NCI-H2107 (cell line): ENCODE data around the gene COL20A1.

ENCODE experiments used
- DNase-seq: peaks from one replicate; lab custom pipeline; 2025; lab: John Stamatoyannopoulos, UW

The COL20A1 gene

DNA sequence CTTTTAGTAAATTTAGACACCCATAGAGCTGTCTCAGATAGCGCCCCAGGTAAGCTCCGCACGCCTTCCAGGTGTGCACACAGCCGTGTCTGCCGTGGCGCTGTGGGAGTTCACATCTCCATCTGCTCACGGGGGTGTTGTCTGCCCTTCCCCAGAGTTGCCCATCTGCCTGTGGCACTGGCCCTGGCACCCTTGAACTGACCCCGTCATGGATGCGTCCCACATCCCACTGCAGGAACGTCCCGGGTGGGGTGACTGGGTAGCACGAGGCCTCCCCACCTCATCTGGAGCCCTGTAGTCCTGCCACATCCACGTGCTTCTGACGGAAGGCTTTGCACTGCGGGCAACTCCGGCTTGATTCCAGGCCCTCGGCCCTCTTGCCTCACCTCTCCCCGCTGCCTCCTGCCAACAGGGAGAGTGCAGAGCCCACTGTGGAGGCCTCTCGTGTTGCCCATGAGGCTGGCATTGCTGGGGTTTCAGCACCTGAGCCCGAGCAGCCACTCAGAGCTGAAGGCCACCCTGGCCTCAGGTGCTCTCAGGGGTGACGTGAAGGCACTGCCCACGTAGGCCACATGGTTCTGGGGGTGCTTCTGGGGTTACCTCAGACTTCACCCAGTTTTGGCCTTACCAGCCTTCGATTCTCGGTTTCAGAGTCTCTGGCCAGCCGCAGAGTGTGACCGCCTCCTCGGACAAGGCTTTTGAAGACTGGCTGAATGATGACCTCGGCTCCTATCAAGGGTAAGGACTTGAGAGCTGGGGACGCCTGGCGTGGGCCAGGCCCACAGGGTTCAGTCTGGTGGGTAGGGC lies 15.3 kb upstream of the COL20A1 start:
- no peak for DNase-seq

DNA sequence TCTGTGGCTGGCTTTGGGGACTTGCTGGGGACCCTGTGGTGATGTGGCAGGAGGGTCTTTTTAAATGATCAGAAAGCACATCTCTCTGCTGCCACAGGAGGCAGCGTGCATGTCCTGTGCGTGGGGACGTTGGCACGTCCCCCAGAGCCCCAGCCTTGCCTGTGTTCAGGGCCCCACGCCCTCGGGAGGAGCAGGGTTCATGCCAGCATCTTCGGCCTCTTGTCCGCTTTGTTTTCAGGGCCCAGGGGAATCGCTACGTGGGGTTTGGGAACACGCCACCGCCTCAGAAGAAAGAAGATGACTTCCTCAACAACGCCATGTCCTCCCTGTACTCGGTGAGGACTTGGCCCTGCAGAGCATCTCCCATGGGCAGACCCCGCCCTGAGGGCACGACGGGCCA lies 14.3 kb upstream of the COL20A1 start:
- DNase-seq = no peak

DNA sequence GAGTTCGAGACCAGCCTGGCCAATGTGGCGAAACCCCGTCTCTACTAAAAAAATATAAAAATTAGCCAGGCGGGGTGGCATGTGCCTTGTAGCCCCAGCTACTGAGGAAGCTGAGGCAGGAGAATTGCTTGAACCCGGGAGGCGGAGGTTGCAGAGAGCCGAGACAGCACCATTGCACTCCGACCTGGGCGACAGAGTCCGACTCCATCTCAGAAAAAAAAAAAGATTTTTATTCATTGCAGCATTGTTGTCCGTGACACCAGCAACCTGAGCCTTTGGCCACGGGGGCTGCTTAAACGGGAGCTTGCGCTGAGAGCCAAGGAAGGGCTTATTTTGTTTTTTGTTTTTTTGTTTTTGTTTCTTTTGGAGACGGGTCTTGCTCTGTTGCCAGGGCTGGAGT lies 13.1 kb upstream of the COL20A1 start:
- no peak for DNase-seq

DNA sequence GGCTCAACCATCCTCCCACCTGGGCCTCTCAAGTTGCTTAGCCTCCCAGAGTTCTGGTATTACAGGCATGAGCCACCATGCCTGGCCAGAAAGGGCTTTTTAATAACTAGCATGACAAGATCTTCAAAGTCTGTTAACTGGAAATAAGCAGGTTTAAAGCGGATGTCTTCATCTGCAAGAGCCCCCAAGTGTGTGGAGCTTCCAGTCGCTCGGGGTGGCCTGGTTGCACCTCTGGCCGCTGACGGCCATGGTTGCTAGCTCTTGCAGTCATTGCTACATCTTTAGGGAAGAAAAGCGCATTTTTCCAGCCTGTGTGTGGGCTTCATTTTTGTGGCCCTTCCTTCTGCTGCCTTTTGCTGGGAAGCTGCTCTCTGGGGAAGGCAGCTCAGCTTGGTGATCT lies 12.6 kb upstream of the COL20A1 start:
- DNase-seq = no peak

DNA sequence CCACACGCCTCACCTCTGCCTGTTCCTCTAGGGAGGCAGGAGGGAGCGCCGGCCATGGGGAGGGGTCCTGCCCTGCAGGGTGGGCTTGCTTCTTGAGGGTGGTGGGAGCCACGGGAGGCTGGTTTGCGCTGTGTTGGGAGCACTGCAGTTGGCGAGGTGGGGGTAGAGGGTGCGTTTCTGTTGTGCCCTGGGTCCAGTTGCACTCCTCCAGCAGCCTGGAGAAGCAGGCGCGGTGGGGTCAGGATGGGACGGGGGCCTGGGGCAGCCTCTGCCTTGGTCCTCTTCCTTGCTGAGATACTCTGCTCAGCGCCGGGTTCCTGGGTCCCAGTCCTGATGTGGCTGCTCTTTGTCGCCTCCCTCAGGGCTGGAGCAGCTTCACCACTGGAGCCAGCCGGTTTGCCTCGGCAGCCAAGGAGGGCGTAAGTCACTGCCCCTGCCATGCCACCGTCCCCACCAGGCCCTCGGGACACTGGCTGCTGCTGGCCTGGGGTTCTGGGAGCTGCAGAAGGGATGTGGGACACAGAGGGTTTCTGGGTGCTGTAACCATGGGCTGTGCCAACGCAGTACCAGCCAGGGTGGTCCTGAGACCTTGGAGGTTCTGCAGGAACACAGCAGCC lies 11.9 kb upstream of the COL20A1 start:
- DNase-seq = no peak

DNA sequence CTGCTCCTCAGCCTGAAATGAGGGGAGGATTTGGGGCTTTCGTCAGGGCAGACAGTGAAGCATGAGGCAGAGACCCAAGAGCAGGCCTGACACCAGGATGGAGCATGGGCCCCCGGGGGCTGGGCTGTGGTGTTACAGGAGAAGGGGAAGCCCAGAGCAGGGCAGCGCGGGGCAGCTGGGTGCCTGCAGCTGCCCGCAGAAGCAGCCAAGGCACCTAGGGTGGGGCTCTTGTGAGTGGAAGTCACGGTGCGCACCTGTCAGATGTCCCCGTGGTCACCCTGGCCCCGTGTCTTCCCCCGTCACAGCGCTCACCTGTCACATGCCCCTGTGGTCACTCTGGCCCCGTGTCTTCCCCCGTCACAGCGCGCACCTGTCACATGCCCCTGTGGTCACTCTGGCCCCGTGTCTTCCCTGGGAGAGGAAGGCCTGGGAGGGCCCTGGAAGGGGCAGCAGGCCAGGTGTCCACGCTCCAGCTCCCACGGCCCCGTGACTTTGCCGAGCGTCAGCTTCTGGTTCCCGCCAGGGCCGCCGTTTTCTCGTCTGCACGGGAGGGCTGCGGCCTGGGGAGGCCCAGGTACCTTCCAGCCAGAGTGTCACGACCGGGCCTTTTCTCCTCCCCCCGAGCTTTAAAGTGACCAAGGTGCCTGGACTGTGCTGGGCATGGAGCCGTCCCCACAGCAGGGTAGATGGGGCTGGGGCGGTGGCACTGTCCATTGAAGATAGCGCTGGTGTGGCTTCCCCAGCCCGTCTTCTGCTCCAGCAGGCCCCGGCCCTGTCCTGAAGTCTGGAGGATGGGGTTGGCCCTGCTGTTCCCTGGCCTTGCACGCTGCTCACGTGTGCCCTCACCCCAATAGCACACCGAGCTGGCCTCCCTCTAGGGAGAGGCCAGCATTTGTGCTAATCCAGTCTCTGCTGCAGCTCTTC lies 11.0 kb upstream of the COL20A1 start:
- DNase-seq = no peak

DNA sequence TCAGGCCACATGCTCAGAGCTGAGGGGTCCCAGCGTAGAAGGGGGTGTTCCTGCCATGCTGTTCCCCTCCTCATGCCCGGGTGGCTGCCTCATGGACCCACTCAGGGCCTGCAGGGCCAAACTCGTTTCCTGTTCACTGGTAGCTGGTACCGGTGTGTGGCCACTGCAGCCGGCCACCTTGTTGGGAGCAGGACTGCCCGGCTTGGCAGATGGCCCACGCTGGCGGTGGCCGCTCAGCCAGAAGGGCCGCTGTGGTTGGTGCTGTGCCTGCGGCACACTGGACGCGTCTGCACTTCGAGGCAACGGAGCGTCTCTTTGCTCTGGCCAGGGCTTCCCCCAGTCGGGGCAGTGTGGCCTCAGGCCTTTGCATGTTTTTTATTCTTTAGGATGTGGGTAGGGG lies 10.0 kb upstream of the COL20A1 start:
- DNase-seq = no peak

DNA sequence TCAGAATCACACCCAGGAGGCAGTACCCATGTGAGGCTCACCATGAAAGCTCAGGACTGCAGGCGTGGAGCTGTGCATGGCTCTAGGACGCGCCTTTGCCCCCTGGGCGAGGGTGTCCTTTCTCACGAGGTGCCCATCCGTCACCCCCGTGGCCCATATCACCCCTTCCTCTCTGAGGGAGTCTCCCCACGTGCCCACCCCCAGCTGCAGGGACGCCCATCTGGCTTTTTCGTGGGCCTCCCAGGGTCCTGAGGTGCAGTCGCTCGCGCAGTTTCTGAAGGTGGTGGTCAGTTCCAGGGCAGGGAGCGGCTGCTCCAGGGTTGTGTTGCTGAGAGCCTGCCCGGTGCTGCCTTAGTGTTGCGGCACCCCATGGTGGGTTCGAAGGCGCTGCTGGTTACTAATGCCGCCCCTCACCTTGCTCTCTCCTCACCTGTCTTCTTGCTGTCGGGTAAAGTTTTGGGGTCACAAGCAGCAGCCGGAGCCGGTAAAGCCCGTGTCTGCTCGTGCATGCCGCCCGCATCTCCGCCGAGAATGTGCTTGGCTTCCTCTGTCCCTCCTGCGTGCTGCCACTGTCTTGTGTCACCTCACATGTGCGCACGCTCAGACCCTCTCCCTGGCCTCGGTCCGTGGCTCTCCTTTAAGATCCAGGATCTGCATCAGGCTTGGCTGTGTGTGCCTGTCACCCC lies 9.4 kb upstream of the COL20A1 start:
- no peak for DNase-seq

DNA sequence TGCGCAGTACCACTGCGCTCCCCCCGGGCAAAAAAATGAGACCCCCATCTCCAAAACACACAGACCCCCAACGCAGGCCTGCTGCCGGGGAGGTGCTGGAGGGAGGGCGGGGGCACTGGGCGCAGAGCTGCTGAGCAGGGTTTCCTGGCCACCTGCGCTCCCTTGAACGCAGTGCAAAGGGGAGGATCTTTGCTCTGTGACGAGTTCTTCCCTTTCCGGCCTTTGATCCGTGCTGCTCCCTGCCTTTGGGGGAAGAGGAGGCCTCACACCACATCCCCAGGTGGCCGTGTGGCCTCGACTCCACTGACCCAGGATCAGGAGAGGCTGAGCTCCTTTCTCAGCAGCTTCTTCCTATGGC lies 8.9 kb upstream of the COL20A1 start:
- DNase-seq = no peak

DNA sequence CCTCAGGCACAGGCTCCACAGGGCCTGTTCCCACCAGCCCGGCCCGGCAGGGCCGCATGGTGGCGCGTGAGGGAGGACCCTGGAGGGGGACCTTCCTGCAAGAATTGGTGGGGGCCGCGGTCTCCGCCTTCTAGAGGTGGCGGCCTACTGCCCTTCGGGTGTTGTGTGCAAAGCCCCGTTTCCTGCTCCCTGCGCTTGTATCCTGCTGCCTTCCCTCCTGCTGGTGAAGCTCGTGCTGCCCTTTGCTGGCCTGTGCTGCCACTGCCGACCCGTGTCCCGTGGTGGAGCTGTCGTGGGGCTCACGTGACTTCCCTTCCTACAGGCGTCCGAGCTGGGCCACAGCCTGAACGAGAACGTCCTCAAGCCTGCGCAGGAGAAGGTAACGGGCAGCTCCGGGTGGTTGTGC lies 8.4 kb upstream of the COL20A1 start:
- no peak for DNase-seq

DNA sequence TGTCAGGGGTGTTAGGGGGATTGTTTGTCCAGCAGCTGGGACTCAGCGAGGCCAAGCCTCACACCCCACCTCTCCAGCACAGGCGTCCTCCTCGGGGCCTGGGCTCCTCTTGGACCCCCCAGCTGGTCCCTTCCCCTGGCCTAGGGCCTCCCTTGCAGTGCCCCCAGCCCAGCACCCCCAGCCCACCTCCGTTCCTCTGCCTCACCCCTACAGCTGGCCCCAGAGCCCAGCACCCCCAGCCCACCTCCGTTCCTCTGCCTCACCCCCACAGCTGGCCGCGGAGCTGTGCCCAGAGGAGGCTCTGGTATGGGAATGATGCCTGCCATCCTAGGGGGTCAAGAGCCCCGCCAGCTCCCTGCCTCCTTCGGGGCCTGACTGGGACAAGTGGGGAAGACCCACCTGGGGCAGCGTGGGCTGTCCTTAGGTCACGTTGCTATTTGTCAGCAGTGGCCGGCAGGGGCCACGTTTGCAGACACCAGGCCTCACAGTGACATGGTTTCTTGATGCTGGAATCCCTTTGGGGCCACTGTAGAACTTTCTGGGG lies 7.9 kb upstream of the COL20A1 start:
- DNase-seq = no peak

DNA sequence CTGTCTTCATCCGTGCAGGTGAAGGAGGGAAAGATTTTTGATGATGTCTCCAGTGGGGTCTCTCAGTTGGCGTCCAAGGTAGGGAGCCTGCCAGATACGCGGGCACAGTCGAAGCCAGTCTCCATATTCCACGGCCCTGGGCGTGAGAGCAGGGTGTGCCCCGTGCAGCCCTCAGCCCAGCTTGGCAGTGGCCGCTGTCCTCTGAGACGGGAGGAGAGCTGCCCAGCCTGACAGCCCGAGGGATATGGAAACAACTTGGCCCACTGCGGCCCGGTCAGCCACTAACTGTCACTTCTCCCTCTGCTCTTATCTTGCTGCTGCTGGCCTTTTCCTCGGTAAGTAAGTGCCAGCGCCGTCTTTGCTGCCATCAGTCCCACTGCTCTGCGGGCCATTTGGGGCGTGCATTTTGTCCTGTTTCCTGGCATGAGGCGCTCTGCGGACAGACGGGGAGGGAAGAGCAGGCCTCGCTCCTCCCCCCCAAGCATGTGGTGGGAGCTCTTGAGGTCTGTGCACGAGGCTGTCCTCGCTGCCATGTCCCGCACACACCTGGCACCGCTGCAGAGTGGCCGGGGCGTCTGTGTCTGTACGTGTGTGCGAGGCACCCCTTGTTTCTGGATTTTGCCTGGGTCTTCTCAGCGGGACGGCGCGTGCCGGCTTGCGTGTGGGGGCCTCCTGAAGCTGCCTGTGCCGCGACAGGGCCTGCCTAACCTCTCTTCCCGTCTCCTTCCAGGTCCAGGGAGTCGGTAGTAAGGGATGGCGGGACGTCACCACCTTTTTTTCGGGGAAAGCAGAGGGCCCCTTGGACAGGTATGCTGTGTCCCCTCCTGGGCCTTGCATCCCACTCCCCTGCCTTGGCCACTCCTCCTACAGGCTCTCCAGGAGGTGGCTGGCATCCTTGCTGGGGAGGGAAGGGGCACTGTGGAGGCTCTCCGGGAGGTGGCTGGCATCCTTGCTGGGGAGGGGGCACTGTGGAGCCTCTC lies 7.1 kb upstream of the COL20A1 start:
- DNase-seq = no peak

DNA sequence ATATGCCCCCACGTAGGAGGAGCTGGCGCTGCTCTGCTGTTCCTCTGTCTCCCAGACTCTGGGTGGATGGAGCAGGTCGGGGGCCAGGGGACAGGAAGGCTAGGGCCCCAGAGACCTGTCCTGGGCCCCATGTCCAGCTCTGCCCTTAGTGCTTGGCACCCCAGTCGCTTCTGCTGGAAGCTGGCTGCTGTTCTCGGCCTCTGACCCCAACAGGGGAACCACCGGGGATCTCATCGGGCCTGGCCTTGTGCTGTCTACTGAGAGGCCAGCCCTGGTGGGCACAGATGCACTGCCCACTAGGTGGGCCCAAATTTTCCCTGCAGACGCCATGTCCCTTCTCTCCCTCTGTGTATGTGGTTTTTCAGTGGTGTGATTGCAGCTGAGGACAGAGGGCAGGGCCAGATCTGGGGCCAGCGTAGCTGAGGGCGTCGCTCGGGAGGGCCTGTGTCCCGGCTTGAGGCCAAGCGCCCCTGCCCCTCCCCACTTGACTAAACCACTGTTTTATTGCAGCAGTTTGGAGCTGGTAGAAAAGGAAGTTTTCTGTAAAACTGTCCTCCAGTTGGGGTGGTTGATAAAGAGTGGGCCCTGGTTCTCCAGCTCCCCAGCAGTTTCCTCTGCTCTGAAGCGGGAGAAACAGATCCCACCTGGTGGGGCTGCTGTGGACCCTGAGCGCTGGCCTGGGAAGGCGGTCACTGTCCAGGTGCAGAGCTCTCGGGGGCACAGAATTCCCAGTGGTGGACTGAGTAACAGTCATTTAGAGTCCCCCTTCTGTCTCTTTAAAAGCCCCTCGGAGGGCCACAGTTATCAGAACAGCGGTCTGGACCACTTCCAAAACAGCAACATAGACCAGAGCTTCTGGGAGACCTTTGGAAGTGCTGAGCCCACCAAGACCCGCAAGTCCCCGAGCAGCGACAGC lies 5.9 kb upstream of the COL20A1 start:
- no peak for DNase-seq

DNA sequence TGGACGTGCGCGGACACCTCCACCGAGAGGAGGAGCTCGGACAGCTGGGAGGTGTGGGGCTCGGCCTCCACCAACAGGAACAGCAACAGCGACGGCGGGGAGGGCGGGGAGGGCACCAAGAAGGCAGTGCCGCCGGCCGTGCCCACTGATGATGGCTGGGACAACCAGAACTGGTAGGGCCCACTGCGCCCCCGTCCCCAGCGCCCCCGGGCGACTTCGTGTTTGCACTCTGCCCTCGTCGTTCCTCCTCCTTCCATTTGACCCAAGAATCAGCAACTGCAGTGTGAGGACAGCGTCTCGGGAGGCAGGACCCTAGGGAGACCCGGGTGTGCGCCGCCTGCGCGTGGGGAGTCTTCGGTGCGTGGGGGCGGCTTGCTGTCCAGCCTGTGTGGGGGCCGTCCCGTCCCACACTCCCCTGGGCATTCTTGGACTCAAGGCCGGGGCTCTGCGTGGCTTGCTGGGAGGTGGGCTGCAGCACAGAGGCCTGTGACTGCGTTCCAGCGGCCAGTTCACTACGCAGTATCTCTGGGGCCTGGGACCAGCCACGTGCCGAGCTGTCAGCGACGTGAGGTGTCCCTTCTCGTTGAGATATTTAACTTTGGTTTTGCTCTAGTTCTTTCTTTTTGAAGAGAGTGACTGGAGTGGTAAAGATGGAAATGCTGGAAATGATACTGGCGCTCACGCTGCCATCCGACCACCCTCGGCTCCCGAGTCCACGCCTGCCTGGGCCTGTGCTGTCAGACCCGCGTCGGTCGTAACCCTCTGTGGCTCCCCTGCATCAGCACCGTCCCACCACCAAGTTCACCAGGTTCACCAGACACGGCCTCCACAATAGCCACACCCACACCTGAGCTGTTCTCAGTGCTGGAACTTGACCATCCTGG lies 5.0 kb upstream of the COL20A1 start:
- DNase-seq = no peak

DNA sequence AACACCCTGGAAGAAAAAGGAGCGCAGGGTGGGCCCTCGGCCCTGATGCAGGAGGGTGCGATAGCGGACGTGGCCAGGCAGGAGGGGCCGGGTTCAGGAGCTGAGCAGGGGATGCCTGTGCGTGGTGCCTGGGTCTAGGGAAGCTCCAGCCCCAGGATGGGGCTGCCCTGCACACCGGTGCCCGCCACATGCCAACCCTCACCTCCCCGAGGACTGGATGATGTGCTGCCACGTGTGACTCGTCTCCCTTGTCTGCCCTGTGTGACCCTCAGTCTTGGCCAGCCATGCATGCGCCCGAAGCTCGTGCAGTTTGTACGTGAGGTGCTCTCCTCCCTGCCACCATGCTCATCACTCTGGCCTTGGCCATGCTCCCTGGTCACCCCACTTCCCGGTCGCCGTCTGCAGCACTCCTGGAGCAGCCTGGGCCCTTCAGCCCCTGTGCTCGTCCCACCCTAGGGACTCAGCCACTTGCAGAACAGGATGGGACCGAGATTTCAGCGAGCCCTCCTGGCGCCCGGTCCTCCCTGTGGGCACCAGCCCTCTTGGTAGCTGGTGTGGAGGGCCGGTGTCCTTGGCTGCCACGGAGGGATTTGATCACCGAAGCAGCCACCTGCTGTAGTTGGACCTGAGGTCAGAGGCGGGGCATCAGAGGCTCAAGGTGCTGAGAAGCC lies 4.3 kb upstream of the COL20A1 start:
- no peak for DNase-seq

DNA sequence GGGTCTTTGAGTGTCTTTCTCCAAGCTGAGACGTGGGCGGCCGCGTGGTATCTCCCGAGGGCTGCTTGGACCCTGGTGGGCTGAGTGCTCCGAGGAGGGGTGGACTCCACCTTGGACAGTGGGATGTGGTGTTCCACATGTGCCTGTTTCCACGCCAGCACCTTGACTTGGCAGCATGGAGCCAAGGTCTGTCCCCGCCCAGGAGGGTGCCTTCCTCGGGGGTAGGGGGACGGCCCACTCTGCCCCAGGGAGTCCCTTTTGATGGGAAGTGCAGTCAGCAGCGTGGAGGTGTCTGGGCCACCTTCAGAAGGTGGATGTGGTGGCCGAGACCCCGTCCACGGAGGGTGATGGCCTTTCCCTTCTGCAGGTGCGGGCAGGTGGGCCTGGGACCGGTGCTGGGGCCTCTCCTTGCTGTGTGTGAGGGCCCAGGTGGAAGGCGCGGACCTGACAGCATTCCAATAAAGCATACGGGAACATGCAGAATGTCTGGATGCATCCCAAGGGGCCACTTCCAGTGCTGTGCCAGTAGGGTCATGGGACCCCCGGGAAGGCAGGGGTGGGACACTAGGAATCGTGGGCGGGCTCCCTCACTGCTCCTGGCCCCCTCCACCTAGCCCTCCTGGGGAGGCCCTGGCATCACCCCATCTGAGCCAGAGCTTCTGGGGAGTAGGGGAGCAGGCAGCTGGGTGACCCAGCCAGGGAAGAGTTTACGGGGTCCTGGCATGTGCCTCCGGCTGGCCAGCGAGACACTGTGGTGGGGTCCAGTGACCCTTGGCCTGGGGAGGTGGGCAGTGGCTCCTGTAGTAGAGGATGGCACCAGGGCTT lies 3.5 kb upstream of the COL20A1 start:
- no peak for DNase-seq

DNA sequence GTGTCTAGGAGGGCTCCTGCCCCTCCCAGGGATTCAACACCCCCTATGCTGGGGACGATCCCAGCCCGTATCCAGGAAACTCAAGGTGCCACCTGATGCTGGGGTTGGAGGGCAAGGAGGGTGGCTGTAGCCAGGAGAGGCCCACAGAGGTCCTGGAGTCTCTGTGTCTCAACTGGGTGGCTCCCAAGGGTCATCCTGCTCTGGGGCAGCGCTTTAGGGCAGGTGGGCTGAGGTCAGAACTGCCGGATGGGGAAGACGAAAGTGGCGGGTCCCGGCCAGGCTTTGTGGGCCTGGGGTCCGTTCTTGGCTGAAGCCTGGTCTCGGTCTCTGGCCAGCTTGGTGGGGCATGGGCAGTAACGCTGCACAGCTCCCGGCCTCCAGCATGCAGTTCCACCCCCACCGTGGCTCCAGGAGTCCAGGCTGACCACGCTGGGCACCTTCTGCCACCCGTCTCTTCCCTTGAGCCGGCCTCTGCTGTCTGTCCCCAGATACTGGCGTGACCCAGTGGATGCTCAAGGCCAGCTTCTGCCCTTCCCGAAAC lies 2.8 kb upstream of the COL20A1 start:
- no peak for DNase-seq
